ENCODE data around the gene SNX27.

SNX27 gene

GRCh38 chr1:151611832-151612500, at the start of gene SNX27:
Gene SNX27, plus strand, starts transcription at chr1:151612050. Its CDS starts 152 bp downstream, at chr1:151612202.
- in situ Hi-C loops (cut with MboI; ENCODE audit: low sequenced_read_pairs) = no loop called here

GRCh38 chr1:151562661-151563060, 49.2 kb upstream of the SNX27 start:
- in situ Hi-C loops (cut with MboI; ENCODE audit: low sequenced_read_pairs) = no loop called here

GRCh38 chr1:151563376-151563775, 48.5 kb upstream of the SNX27 start:
- in situ Hi-C loops (cut with MboI; ENCODE audit: low sequenced_read_pairs) = no loop called here

- in situ Hi-C loops (cut with MboI; ENCODE audit: low sequenced_read_pairs) = no loop called here
Observed at GRCh38 chr1:151565502-151566189, 46.2 kb upstream of the SNX27 start.

- in situ Hi-C loops (cut with MboI; ENCODE audit: low sequenced_read_pairs) = no loop called here
Observed at GRCh38 chr1:151568626-151569088, 43.2 kb upstream of the SNX27 start.

GRCh38 chr1:151570819-151571218, 41.0 kb upstream of the SNX27 start:
- in situ Hi-C loops (cut with MboI; ENCODE audit: low sequenced_read_pairs) = no loop called here

- in situ Hi-C loops (cut with MboI; ENCODE audit: low sequenced_read_pairs) = no loop called here
Observed at GRCh38 chr1:151574575-151575529, 37.0 kb upstream of the SNX27 start.

GRCh38 chr1:151577173-151577572, 34.7 kb upstream of the SNX27 start:
- in situ Hi-C loops (cut with MboI; ENCODE audit: low sequenced_read_pairs) = no loop called here

- in situ Hi-C loops (cut with MboI; ENCODE audit: low sequenced_read_pairs) = no loop called here
Observed at GRCh38 chr1:151578941-151579340, 32.9 kb upstream of the SNX27 start.

- in situ Hi-C loops (cut with MboI; ENCODE audit: low sequenced_read_pairs) = no loop called here
Observed at GRCh38 chr1:151579436-151580225, 32.2 kb upstream of the SNX27 start.

- in situ Hi-C loops (cut with MboI; ENCODE audit: low sequenced_read_pairs) = no loop called here
Observed at GRCh38 chr1:151581451-151581850, 30.4 kb upstream of the SNX27 start.

- in situ Hi-C loops (cut with MboI; ENCODE audit: low sequenced_read_pairs) = no loop called here
Observed at GRCh38 chr1:151581921-151582320, 29.9 kb upstream of the SNX27 start.

GRCh38 chr1:151583796-151584195, 28.1 kb upstream of the SNX27 start:
- in situ Hi-C loops (cut with MboI; ENCODE audit: low sequenced_read_pairs) = no loop called here

GRCh38 chr1:151584278-151584677, 27.6 kb upstream of the SNX27 start:
- in situ Hi-C loops (cut with MboI; ENCODE audit: low sequenced_read_pairs) = no loop called here

- in situ Hi-C loops (cut with MboI; ENCODE audit: low sequenced_read_pairs) = no loop called here
Observed at GRCh38 chr1:151584780-151585179, 27.1 kb upstream of the SNX27 start.

GRCh38 chr1:151585622-151586021, 26.2 kb upstream of the SNX27 start:
- in situ Hi-C loops (cut with MboI; ENCODE audit: low sequenced_read_pairs) = no loop called here

GRCh38 chr1:151590961-151591360, 20.9 kb upstream of the SNX27 start:
- in situ Hi-C loops (cut with MboI; ENCODE audit: low sequenced_read_pairs) = no loop called here

- in situ Hi-C loops (cut with MboI; ENCODE audit: low sequenced_read_pairs) = no loop called here
Observed at GRCh38 chr1:151593730-151594129, 18.1 kb upstream of the SNX27 start.

GRCh38 chr1:151594143-151594625, 17.7 kb upstream of the SNX27 start:
- in situ Hi-C loops (cut with MboI; ENCODE audit: low sequenced_read_pairs) = no loop called here

GRCh38 chr1:151596166-151596953, 15.5 kb upstream of the SNX27 start:
- in situ Hi-C loops (cut with MboI; ENCODE audit: low sequenced_read_pairs) = no loop called here

Measured in HL-60/S4 (cell line).